Adrenal gland (tissue), 12 donors: ENCODE measurements around the gene TBRG4. TPM values are rescaled to one million over a fixed set of nuclear protein-coding genes. Genes with fewer than 3 reads are reported as not detected.

Source experiments
- DNase-seq, 7 donors: peaks; one replicate each; pipeline ENCODE4 v3.0.0-alpha.2; 2019 to 2020
- H3K27ac ChIP-seq, 5 donors: fragments of 200-600 bp; sonication (generic) in 4 of 5; 1 replicate in 3 of 5; 2 replicates in 2 of 5; pipeline versions ENCODE4 v1.5.1 to v1.8.0; 2016 to 2020; ENCODE audit warnings: mild to moderate bottlenecking in 1 of 5
- H3K27me3 ChIP-seq: fragments of 200-600 bp; 2 replicates; pipeline ENCODE4 v1.8.0; 2021
- H3K36me3 ChIP-seq, 2 donors: fragments of 200-600 bp; replicated peaks in 1 of 2; 1 replicate in 1 of 2; 2 replicates in 1 of 2; pipeline versions ENCODE4 v1.5.1 to v1.8.0; 2018 to 2022
- H3K4me1 ChIP-seq, 2 donors: fragments of 200-600 bp; replicated peaks in 1 of 2; 1 replicate in 1 of 2; 2 replicates in 1 of 2; pipeline versions ENCODE4 v1.5.1 to v1.8.0; 2018 to 2021
- H3K4me3 ChIP-seq, 4 donors: fragments of 200-600 bp; sonication (generic) in 3 of 4; one replicate each; pipeline ENCODE4 v1.5.1; 2016 to 2018
- H3K9me3 ChIP-seq, 3 donors: fragments of 200-600 bp; sonication (generic) in 1 of 3; replicated peaks in 1 of 3; 1 replicate in 2 of 3; 2 replicates in 1 of 3; pipeline versions ENCODE4 v1.5.1 to v1.8.0; 2016 to 2021
- CTCF ChIP-seq, 6 experiments: fragments of 450-650 bp in 4 of 6; fragments of 200-600 bp in 2 of 6; sonication (generic) in 1 of 6; IDR thresholded peaks; 1 replicate in 5 of 6; 2 replicates in 1 of 6; pipeline versions ENCODE4 v1.5.1 to v1.8.0; 2016 to 2021; ENCODE audit warnings: antibody characterized with exemption in 6 of 6, mild to moderate bottlenecking in 2 of 6, moderate library complexity in 1 of 6
- POLR2A ChIP-seq, 2 donors: fragments of 450-650 bp; IDR thresholded peaks; one replicate each; pipeline ENCODE4 v1.6.1; 2017; ENCODE audit warnings: antibody characterized with exemption in 2 of 2, mild to moderate bottlenecking in 2 of 2, moderate library complexity in 1 of 2
- WGBS, 4 donors: extraction: QIAGEN DNeasy Blood & Tissue Kit in 2 of 4; methylation state at CpG; one replicate each; pipeline versions ENCODE4 v1.1.5 to v1.1.7; 2013 to 2017; 5-methylcytosine and 5-hydroxymethylcytosine counted together
- intact Hi-C, 2 donors: fragments of 100-400 bp; cut with DNase I; formaldehyde crosslinking; loops; one replicate each; pipeline versions ENCODE4 v1.14.1 to v1.15.0; 2022 to 2023
- polyA plus RNA-seq, 3 donors: library from polyadenylated mRNA; stranded (reverse); fragments of 200-250 nt in 2 of 3; fragments of 350-450 nt in 1 of 3; fragmentation: Illumina TruSeq in 1 of 3; extraction: RNeasy Lipid Tissue Mini Kit (QIAGEN cat#74804) in 1 of 3; gene quantifications; one replicate each; pipeline ENCODE4 v1.2.3, GENCODE V29; 2013 to 2014
- total RNA-seq, 9 donors: library from RNA; depleted of rRNA in 4 of 9; stranded (reverse); fragments of >200 nt in 4 of 9; fragments of 120-200 nt in 1 of 9; fragmentation: NEBNext Ultra II Directional in 1 of 9; extraction: Animal tissue kit (Norgen Biotek cat#: 25700) in 1 of 9; gene quantifications; one replicate each; pipeline versions ENCODE4 v1.1.0 to v1.2.4, GENCODE V29; 2013 to 2023
- donor health status: healthy with polysubstance abuse.
- donor health status: Bipolar disorder and iron deficiency.
- donor health status: DM: yes; HTN: yes; CAD: no.
- donor health status: DM: no; HTN: no; CAD: no.
- donor health status: DM: no; HTN: no; CAD: no.
- donor health status: DM: yes; HTN: yes; CAD: no.

TBRG4 gene
- total and polyA plus RNA-seq, 12 donors, result 41.4 to 85.8 (median 58.0) TPM

GRCh38 chr7:45073786-45074527 lies 37.5 kb downstream of the TBRG4 start:
- no peak overlapping the region for H3K4me3 ChIP-seq
- DNase-seq, result peak in 2 of 7 donors; percentile 33 to 93
- H3K4me1 ChIP-seq, result no peaks in the 10 kb centered on the region
- peak overlapping the region in 1 of 5 donors; percentile 26 for H3K27ac ChIP-seq
- H3K9me3 ChIP-seq, result no peaks in the 10 kb centered on the region
- intact Hi-C loops, result no loop called here
- peaks cover 0 to 75% of the 10 kb centered on the region in 2 donors for H3K36me3 ChIP-seq
- 77 to 85% (median 83%) methylated on average over 5 to 15 of the region's 15 CpGs; no CpG with 5 or more reads in 1 of the 4 donors for WGBS, 4 donors
- H3K27me3 ChIP-seq, result no peaks in the 10 kb centered on the region
- TF ChIP-seq POLR2A (IDR thresholded peaks at IDR 0.05) (no peak), CTCF (IDR thresholded peaks at IDR 0.05) (no peak)

- no peak overlapping the region for H3K4me3 ChIP-seq
- TF ChIP-seq CTCF (IDR thresholded peaks at IDR 0.05) (no peak), POLR2A (IDR thresholded peaks at IDR 0.05) (no peak)
- H3K27ac ChIP-seq, result peak overlapping the region in 1 of 5 donors; percentile 26
- WGBS, 4 donors, result 76 to 86% (median 83%) methylated on average over 15 to 17 of the region's 17 CpGs
- no peaks in the 10 kb centered on the region for H3K9me3 ChIP-seq
- peaks cover 0 to 82% of the 10 kb centered on the region in 2 donors for H3K36me3 ChIP-seq
- H3K27me3 ChIP-seq, result no peaks in the 10 kb centered on the region
- peak in 1 of 7 donors; percentile 60 for DNase-seq
- no peaks in the 10 kb centered on the region for H3K4me1 ChIP-seq
- intact Hi-C loops, result no loop called here
These were observed 38.3 kb downstream of the TBRG4 start for GRCh38 chr7:45073031-45073785.

- 89 to 91% (median 90%) methylated on average over 12 to 13 of the region's 13 CpGs for WGBS, 4 donors
- TF ChIP-seq POLR2A (IDR thresholded peaks at IDR 0.05) (no peak), CTCF (IDR thresholded peaks at IDR 0.05) (no peak)
- H3K36me3 ChIP-seq, result peaks cover 0 to 81% of the 10 kb centered on the region in 2 donors
- intact Hi-C loops, result no loop called here
- H3K27ac ChIP-seq, result no peak overlapping the region
- DNase-seq, result no peak
- no peaks in the 10 kb centered on the region for H3K4me1 ChIP-seq
- H3K9me3 ChIP-seq, result no peaks in the 10 kb centered on the region
- no peaks in the 10 kb centered on the region for H3K27me3 ChIP-seq
- H3K4me3 ChIP-seq, result no peak overlapping the region
These were observed 39.1 kb downstream of the TBRG4 start for GRCh38 chr7:45072131-45073030.
